SU-DHL-6 (cell line): Measurements from ENCODE around the gene ERFL.
A peak's percentile ranks its signal among the peaks of the same experiment; 100 is the strongest.
"Not testable (repeated sequence)": the region's sequence is repeated elsewhere in the genome, so short reads cannot be mapped to it uniquely, and the experiment has no call there.

Experiments used
- H2AFZ ChIP-seq: fragments of 200-600 bp; sonication (generic); 2 replicates; pipeline ENCODE4 v1.6.1; 2014; ENCODE audit warnings: low read depth, mild to moderate bottlenecking, moderate library complexity, mixed read lengths, antibody characterized with exemption, low read length; ENCODE audit not compliant: severe bottlenecking
- H3F3A ChIP-seq: fragments of 200-600 bp; shearing (Covaris generic); 2 replicates; pipeline ENCODE4 v1.6.0; 2016; ENCODE audit warnings: antibody characterized with exemption, mild to moderate bottlenecking; ENCODE audit not compliant: insufficient read depth
- H3K27ac ChIP-seq: fragments of 200-600 bp; sonication (generic); 2 replicates; pipeline ENCODE4 v1.5.1; 2016; ENCODE audit warnings: low read depth, mild to moderate bottlenecking, low read length, moderate library complexity, mixed read lengths
- H3K27me3 ChIP-seq: fragments of 200-600 bp; sonication (generic), shearing (Covaris generic); 2 replicates; pipeline ENCODE4 v1.6.0; 2014; ENCODE audit warnings: mild to moderate bottlenecking, low read length
- H3K36me3 ChIP-seq: fragments of 200-600 bp; sonication (generic); 2 replicates; pipeline ENCODE4 v1.6.1; 2014; ENCODE audit warnings: mild to moderate bottlenecking, low read length, mixed read lengths
- H3K4me2 ChIP-seq: fragments of 300-600, 200-600 bp; shearing (Covaris generic), sonication (generic); 2 replicates; pipeline ENCODE4 v1.6.0; 2014; ENCODE audit warnings: low read length, low read depth, mild to moderate bottlenecking; ENCODE audit not compliant: poor library complexity, severe bottlenecking
- H3K4me3 ChIP-seq: fragments of 200-600 bp; sonication (generic); 2 replicates; pipeline ENCODE4 v1.5.1; 2014; ENCODE audit warnings: antibody characterized with exemption, low read length, mild to moderate bottlenecking, mixed read lengths; ENCODE audit not compliant: insufficient read depth, poor library complexity, severe bottlenecking
- H3K79me2 ChIP-seq: fragments of 200-600 bp; sonication (generic); 2 replicates; pipeline ENCODE4 v1.6.1; 2014; ENCODE audit warnings: mild to moderate bottlenecking, low read length, moderate library complexity; ENCODE audit not compliant: insufficient read depth
- H3K9ac ChIP-seq: fragments of 200-600 bp; sonication (generic); 2 replicates; pipeline ENCODE4 v1.7.0; 2014; ENCODE audit warnings: mild to moderate bottlenecking, low read length
- H3K9me2 ChIP-seq: fragments of 200-600 bp; sonication (generic); replicated peaks from 2 replicates; pipeline ENCODE4 v1.6.1; 2014; ENCODE audit warnings: low read length; ENCODE audit not compliant: insufficient read depth
- H3K9me3 ChIP-seq: fragments of 200-600 bp; sonication (generic); 2 replicates; pipeline ENCODE4 v1.6.1; 2014; ENCODE audit warnings: low read length, mixed read lengths; ENCODE audit not compliant: insufficient read depth
- H4K20me1 ChIP-seq: fragments of 200-600 bp; sonication (generic); 2 replicates; pipeline ENCODE4 v1.6.1; 2014; ENCODE audit warnings: low read depth, mild to moderate bottlenecking, antibody characterized with exemption, low read length, moderate library complexity, mixed read lengths
- CTCF ChIP-seq: fragments of 200-600 bp; sonication (generic); IDR thresholded peaks from one replicate; pipeline ENCODE4 v1.5.1; 2017; ENCODE audit warnings: antibody characterized with exemption, mild to moderate bottlenecking, low read length, moderate library complexity; ENCODE audit not compliant: insufficient read depth, poor library complexity, severe bottlenecking
- EZH2phosphoT487 ChIP-seq: fragments of 200-600 bp; sonication (generic), shearing (Covaris generic); conservative IDR thresholded peaks from 2 replicates; pipeline ENCODE4 v1.6.1; 2018; ENCODE audit warnings: mild to moderate bottlenecking, antibody characterized with exemption, low read length, moderate library complexity, mixed read lengths

ERFL gene

DNA sequence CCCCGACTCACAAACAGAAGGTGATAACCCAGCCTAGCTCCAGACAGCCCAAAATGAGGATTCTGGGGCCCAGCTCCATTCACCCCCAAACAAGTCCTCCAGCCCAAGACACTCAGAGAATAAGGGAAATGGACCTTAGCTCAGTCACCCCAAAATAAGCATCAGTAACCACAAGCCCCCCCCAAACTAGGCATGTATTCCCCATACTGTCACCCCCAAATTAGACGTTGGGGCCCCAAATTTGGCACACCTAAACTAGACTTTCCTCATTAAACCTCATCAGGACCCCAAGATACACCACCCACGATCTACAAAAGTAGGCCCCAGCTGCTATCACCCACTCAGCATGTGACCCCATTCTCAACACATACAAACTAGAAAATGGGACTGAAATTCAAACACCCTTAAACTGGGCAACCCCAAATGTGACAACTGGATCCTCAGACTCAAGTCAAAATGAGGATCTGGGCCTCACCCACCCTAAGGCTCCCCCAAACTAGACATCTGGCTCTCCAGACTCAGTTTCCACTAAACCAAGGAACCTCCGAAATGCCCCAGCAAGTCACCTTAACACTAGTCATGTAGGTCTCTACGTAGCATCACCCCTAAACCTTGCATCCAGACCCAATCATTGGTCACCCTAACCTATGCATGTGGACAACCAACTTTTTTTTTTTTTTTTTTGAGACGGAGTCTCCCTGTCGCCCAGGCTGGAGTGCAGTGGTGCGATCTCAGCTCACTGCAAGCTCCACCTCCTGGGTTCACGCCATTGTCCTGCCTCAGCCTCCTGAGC lies 13.4 kb upstream of the ERFL start:
- no peaks in the 10 kb centered on the region for H3K9me2 ChIP-seq
- peaks cover 70% of the 10 kb centered on the region for H3F3A ChIP-seq
- no peak overlapping the region for H2AFZ ChIP-seq
- no peaks in the 10 kb centered on the region for H3K9me3 ChIP-seq
- no peaks in the 10 kb centered on the region for H4K20me1 ChIP-seq
- H3K27me3 ChIP-seq = no peaks in the 10 kb centered on the region
- H3K4me3 ChIP-seq = peak overlapping the region; percentile 61
- H3K4me2 ChIP-seq = peak overlapping the region; percentile 92
- TF ChIP-seq CTCF (no peak), EZH2phosphoT487 (no peak)
- no peaks in the 10 kb centered on the region for H3K36me3 ChIP-seq
- peak overlapping the region; percentile 99 for H3K27ac ChIP-seq
- H3K9ac ChIP-seq = peak overlapping the region; percentile 92
- peaks cover 4% of the 10 kb centered on the region; the same call in 1 of the 2 replicates for H3K79me2 ChIP-seq

GRCh38 chr19:41940731-41941409 lies 12.6 kb upstream of the ERFL start:
- no peaks in the 10 kb centered on the region for H3K36me3 ChIP-seq
- H3K4me2 ChIP-seq = peak overlapping the region; percentile 92
- peak overlapping the region; percentile 99 for H3K27ac ChIP-seq
- H3K9ac ChIP-seq = peak overlapping the region; percentile 92
- TF ChIP-seq EZH2phosphoT487 (no peak), CTCF (no peak)
- peak overlapping the region; percentile 61 for H3K4me3 ChIP-seq
- no peaks in the 10 kb centered on the region for H3K9me3 ChIP-seq
- no peaks in the 10 kb centered on the region for H3K27me3 ChIP-seq
- no peaks in the 10 kb centered on the region for H4K20me1 ChIP-seq
- peaks cover 71% of the 10 kb centered on the region for H3F3A ChIP-seq
- no peaks in the 10 kb centered on the region for H3K9me2 ChIP-seq
- H3K79me2 ChIP-seq = peaks cover 4% of the 10 kb centered on the region; the same call in 1 of the 2 replicates
- H2AFZ ChIP-seq = no peak overlapping the region

GRCh38 chr19:41939861-41940730 lies 11.8 kb upstream of the ERFL start:
- no peaks in the 10 kb centered on the region for H3K9me2 ChIP-seq
- peak overlapping the region; percentile 92 for H3K9ac ChIP-seq
- H3K4me2 ChIP-seq = peak overlapping the region; percentile 92
- no peaks in the 10 kb centered on the region for H3K27me3 ChIP-seq
- TF ChIP-seq CTCF (no peak), EZH2phosphoT487 (no peak)
- peaks cover 70% of the 10 kb centered on the region for H3F3A ChIP-seq
- peak overlapping the region; percentile 99 for H3K27ac ChIP-seq
- peaks cover 4% of the 10 kb centered on the region; the same call in 1 of the 2 replicates for H3K79me2 ChIP-seq
- H3K9me3 ChIP-seq = no peaks in the 10 kb centered on the region
- H3K36me3 ChIP-seq = no peaks in the 10 kb centered on the region
- peak overlapping the region; percentile 66 for H3K4me3 ChIP-seq
- no peak overlapping the region for H2AFZ ChIP-seq
- H4K20me1 ChIP-seq = no peaks in the 10 kb centered on the region

- not testable (repeated sequence) for H4K20me1 ChIP-seq, H3K4me3 ChIP-seq, H2AFZ ChIP-seq, H3K79me2 ChIP-seq, H3K9me2 ChIP-seq, H3K36me3 ChIP-seq, H3K9me3 ChIP-seq, H3K27me3 ChIP-seq
- Histone ChIP-seq H3K9ac (peak overlapping the region; percentile 92), H3F3A (peaks cover 62% of the 10 kb centered on the region), H3K27ac (peak overlapping the region; percentile 99), H3K4me2 (peak overlapping the region; percentile 92)
Observed at GRCh38 chr19:41939209-41939608, 11.0 kb upstream of the ERFL start.
